ENCODE measurements around the gene FAM156A. TPM values are rescaled to one million over a fixed set of nuclear protein-coding genes. Genes with fewer than 3 reads are reported as not detected.

The FAM156A gene
- total and polyA plus RNA-seq, 8 donors: 17.3 to 50.2 (median 41.0) TPM

GRCh38 chrX:53003111-53003510, 44.8 kb upstream of the FAM156A start:
- Histone ChIP-seq H3K27me3 (peaks cover 5 to 13% of the 10 kb centered on the region in 2 donors), H3K36me3 (no peaks in the 10 kb centered on the region), H3K4me3 (no peak overlapping the region), H3K4me1 (no peaks in the 10 kb centered on the region), H3K27ac (no peak overlapping the region), H3K9me3 (no peaks in the 10 kb centered on the region)
- TF ChIP-seq CTCF (IDR thresholded peaks at IDR 0.05): no peak
- DNase-seq (no peak), ATAC-seq (no peak)
- intact Hi-C loops (cut with DNase I): no loop called here

GRCh38 chrX:53001958-53002357, 43.6 kb upstream of the FAM156A start:
- TF ChIP-seq CTCF (IDR thresholded peaks at IDR 0.05): no peak
- ATAC-seq: no peak
- Histone ChIP-seq H3K27ac (no peak overlapping the region), H3K4me3 (no peak overlapping the region), H3K36me3 (no peaks in the 10 kb centered on the region), H3K4me1 (no peaks in the 10 kb centered on the region), H3K9me3 (no peaks in the 10 kb centered on the region), H3K27me3 (peaks cover 5 to 13% of the 10 kb centered on the region in 2 donors)
- DNase-seq: no peak
- intact Hi-C loops (cut with DNase I): no loop called here

- H3K4me3 ChIP-seq: no peak overlapping the region
- DNase-seq: no peak
- H3K9me3 ChIP-seq: no peaks in the 10 kb centered on the region
- H3K4me1 ChIP-seq: no peaks in the 10 kb centered on the region
- no peak for TF ChIP-seq CTCF (IDR thresholded peaks at IDR 0.05)
- intact Hi-C loops (cut with DNase I): no loop called here
- no peak overlapping the region for H3K27ac ChIP-seq
- H3K36me3 ChIP-seq: no peaks in the 10 kb centered on the region
- no peak for ATAC-seq
- H3K27me3 ChIP-seq: peaks cover 5 to 13% of the 10 kb centered on the region in 2 donors
Observed at GRCh38 chrX:53000447-53001135, 42.3 kb upstream of the FAM156A start.

DNA sequence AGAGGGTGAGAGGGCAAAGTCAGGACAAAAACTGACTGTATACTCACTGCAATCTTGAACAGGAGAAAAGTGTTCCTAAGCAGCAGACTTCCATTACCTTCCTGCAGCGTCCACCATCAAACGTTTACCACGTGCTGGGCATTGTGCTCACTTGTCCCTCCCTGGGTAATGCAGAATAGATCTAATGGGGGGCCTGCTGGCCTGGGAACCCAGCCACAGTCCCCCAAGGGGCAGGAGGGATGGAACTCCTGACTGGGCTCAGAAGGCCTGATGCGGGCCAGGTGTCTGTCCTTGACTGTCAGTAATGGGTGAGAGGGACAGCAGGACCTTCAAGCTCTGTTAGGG, 37.6 kb upstream of the FAM156A start:
- H3K9me3 ChIP-seq: no peaks in the 10 kb centered on the region
- H3K27ac ChIP-seq: peak overlapping the region; percentile 85 to 89
- H3K36me3 ChIP-seq: no peaks in the 10 kb centered on the region
- peak overlapping the region; percentile 40 to 54 for H3K4me3 ChIP-seq
- TF ChIP-seq CTCF (IDR thresholded peaks at IDR 0.05): peak in 1 of 2 donors; percentile 8
- intact Hi-C loops (cut with DNase I): no loop called here
- DNase-seq (no peak), ATAC-seq (no peak)
- H3K4me1 ChIP-seq: peaks cover 0 to 3% of the 10 kb centered on the region in 2 donors
- peaks cover 5 to 11% of the 10 kb centered on the region in 2 donors for H3K27me3 ChIP-seq

DNA sequence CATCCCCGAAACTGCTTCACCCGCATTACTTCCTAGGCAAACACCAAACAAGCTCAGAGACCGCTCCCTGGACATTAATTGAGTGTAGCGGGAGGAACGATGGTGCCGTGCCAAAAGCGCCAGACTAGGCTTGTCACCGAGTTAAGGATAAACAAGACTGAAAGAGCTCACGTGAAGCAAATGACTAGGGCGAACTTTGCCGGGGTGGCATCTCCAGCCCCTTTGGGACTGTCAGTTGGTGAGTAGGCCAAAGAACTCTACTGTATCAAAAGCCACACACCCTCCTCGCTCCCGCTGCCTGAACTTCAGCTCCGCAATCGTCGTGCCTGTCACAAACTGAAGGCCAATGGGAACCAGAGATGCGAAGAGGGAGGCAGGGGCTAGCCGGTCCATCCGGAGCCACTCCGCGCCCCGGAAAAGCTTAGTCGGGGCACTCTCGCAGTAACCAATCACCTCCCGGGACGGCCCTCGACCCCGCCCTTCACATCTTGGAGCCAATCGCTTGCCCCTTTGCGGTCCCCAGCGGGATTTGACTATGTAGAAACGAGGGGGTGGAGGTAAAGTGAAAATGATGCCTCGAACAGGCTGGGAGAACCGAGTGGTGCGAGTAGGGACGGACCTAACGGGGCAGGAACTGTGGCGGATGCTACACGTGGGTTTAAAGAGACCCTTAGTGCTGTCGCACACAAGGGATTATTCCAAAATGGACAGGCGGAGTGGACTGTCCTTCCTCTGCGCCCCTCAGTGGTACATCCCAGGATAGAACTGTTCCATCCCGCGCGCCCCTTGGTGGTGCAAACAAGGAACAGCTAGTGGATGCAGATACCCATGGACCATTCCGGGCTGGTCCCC, 37.0 kb upstream of the FAM156A start:
- ATAC-seq (peak; percentile 98), DNase-seq (peak; percentile 92 to 95 (median 94))
- peaks cover 5% of the 10 kb centered on the region in 2 donors for H3K27me3 ChIP-seq
- no peaks in the 10 kb centered on the region for H3K9me3 ChIP-seq
- H3K4me1 ChIP-seq: peaks cover 0 to 3% of the 10 kb centered on the region in 2 donors
- intact Hi-C loops (cut with DNase I): no loop called here
- H3K4me3 ChIP-seq: peak overlapping the region; percentile 40 to 54
- peak overlapping the region; percentile 85 to 89 for H3K27ac ChIP-seq
- H3K36me3 ChIP-seq: no peaks in the 10 kb centered on the region
- TF ChIP-seq CTCF (IDR thresholded peaks at IDR 0.05): peak; percentile 36 to 71
